DMS114 treated with DMSO at 0.1 percent for 48 hours (cell line): Measurements from ENCODE around the gene RHO.
"Not testable (repeated sequence)": the region's sequence is repeated elsewhere in the genome, so short reads cannot be mapped to it uniquely, and the experiment has no call there.

Experiments
- DNase-seq: peaks from one replicate; lab custom pipeline; 2025; ENCODE audit not compliant: unreplicated experiment; lab: John Stamatoyannopoulos, UW

Gene RHO

GRCh38 chr3:129542747-129543146 lies 14.3 kb downstream of the RHO start:
- no peak for DNase-seq

GRCh38 chr3:129543156-129543790 lies 14.8 kb downstream of the RHO start, which contains the start of gene H1-8:
Gene H1-8 (plus strand): TSS chr3:129543175. CDS start chr3:129543219, 44 bp downstream.
- no peak for DNase-seq

- no peak for DNase-seq
These were observed 15.6 kb downstream of the RHO start for GRCh38 chr3:129543999-129544398.

GRCh38 chr3:129545951-129546350 lies 17.5 kb downstream of the RHO start:
- not testable (repeated sequence) for DNase-seq

- DNase-seq: no peak
These were observed 18.8 kb downstream of the RHO start for GRCh38 chr3:129547241-129547640.

GRCh38 chr3:129548104-129548965 lies 19.9 kb downstream of the RHO start:
- DNase-seq: no peak

GRCh38 chr3:129549006-129549800 lies 20.8 kb downstream of the RHO start:
- DNase-seq: no peak

- no peak for DNase-seq
These were observed 21.4 kb downstream of the RHO start for GRCh38 chr3:129549805-129550204.

- no peak for DNase-seq
These were observed 24.0 kb downstream of the RHO start for GRCh38 chr3:129552287-129553050.

GRCh38 chr3:129553171-129553570 lies 24.7 kb downstream of the RHO start:
- no peak for DNase-seq

GRCh38 chr3:129553719-129554118 lies 25.3 kb downstream of the RHO start:
- DNase-seq: no peak

- no peak for DNase-seq
These were observed 26.1 kb downstream of the RHO start for GRCh38 chr3:129554356-129555152.

GRCh38 chr3:129555153-129555550 lies 26.7 kb downstream of the RHO start:
- no peak for DNase-seq

- DNase-seq: no peak
These were observed 27.3 kb downstream of the RHO start for GRCh38 chr3:129555616-129556357.

GRCh38 chr3:129556358-129556695 lies 27.9 kb downstream of the RHO start:
- DNase-seq: no peak

- DNase-seq: no peak
These were observed 28.6 kb downstream of the RHO start for GRCh38 chr3:129556890-129557547.

GRCh38 chr3:129557548-129557894 lies 29.1 kb downstream of the RHO start:
- no peak for DNase-seq

GRCh38 chr3:129558081-129558771 lies 29.8 kb downstream of the RHO start:
- no peak for DNase-seq
